ENCODE measurements around the gene DNM3.

Gene DNM3

DNA sequence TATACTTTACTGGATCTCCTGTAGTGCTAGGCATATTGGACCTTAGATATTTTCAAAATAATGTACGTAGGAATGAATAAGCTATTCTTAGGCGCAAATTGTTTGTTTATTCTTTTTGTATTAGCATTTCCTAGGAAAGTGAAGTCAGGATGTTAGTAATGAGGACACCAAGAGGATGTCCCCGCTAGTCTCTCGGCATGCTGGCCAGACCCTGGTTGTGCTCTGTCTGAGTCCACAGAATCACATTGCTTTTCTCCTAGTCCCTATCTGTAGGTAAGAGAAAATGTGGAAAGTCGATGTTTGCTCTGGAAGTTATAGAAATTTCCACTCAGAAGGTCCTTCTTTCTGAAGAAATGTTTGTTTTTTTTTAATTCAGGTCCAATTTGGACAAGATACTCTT, 31.1 kb downstream of the DNM3 start:
- TF ChIP-seq, protein P1, sequence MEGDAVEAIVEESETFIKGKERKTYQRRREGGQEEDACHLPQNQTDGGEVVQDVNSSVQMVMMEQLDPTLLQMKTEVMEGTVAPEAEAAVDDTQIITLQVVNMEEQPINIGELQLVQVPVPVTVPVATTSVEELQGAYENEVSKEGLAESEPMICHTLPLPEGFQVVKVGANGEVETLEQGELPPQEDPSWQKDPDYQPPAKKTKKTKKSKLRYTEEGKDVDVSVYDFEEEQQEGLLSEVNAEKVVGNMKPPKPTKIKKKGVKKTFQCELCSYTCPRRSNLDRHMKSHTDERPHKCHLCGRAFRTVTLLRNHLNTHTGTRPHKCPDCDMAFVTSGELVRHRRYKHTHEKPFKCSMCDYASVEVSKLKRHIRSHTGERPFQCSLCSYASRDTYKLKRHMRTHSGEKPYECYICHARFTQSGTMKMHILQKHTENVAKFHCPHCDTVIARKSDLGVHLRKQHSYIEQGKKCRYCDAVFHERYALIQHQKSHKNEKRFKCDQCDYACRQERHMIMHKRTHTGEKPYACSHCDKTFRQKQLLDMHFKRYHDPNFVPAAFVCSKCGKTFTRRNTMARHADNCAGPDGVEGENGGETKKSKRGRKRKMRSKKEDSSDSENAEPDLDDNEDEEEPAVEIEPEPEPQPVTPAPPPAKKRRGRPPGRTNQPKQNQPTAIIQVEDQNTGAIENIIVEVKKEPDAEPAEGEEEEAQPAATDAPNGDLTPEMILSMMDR (IDR thresholded peaks at IDR 0.05; ENCODE audit: low read depth, low read length, missing control alignments): no peak
- DNase-seq (ENCODE audit: extremely low read depth, low read depth): no peak
- no peak overlapping the region for H3K4me3 ChIP-seq (replicated peaks; ENCODE audit: low read depth, low read length)

DNA sequence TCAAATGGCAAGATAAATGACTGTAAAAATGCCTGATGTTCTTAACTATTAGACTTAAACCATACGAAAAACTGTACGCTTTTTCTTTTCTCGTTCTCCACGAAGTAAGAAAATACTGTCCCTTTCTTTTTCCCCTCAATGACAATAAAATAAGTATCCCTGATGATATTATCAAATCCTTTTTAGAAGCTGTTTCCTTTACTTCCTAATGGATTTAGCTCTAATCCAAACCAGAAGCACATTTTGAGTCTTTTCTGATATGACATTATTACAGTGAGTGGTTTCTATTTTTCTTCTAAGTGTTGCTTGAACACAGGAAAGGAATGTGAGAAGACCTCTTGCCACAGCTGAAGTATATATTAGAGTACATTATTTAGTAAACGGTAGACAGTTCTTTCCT, 32.4 kb downstream of the DNM3 start:
- DNase-seq (ENCODE audit: extremely low read depth, low read depth): no peak
- no peak overlapping the region for H3K4me3 ChIP-seq (replicated peaks; ENCODE audit: low read depth, low read length)
- TF ChIP-seq, protein P1 (IDR thresholded peaks at IDR 0.05; ENCODE audit: low read depth, low read length, missing control alignments): no peak

DNA sequence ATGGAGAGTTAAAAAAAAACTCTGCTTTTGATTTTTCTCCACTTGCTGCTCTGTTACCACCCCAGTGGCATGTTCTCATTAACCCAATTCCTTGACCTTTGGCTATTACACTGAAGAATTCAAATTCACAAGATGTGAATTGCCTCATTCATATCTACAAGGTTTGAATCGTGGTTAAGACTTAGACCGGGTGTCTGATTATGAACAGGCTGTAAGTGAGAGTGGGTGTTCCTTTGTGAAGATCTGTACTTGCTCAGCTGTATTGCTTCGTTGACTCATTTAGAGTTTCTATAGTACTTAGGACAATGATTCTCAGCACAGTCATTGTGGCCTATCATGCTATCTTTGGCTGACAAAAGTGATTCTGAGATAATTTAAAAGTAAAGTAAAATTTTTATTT, 36.4 kb downstream of the DNM3 start:
- no peak overlapping the region for H3K4me3 ChIP-seq (replicated peaks; ENCODE audit: low read depth, low read length)
- no peak for DNase-seq (ENCODE audit: extremely low read depth, low read depth)
- TF ChIP-seq, protein P1 (IDR thresholded peaks at IDR 0.05; ENCODE audit: low read depth, low read length, missing control alignments): no peak

DNA sequence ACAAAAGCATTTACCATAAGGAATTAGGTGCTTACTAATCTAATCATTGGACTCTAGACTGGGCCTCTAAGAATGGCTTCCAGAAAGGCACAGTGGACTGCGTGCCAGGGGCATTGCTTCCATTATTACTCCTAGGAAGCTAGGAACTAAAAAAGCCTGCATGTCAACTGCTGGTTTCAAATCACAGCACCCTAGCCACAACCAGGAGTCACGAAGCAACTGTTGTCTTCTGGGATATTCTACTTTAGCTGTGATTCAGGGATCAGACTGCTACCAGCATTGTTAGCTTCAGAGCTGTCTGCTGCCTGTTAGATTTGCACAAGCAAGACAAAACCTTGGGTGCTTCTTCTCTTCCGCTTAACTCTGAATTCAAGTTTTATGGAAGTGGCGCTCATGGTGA, 38.3 kb downstream of the DNM3 start:
- TF ChIP-seq, protein P1 (IDR thresholded peaks at IDR 0.05; ENCODE audit: low read depth, low read length, missing control alignments): no peak
- H3K4me3 ChIP-seq (replicated peaks; ENCODE audit: low read depth, low read length): no peak overlapping the region
- no peak for DNase-seq (ENCODE audit: extremely low read depth, low read depth)

DNA sequence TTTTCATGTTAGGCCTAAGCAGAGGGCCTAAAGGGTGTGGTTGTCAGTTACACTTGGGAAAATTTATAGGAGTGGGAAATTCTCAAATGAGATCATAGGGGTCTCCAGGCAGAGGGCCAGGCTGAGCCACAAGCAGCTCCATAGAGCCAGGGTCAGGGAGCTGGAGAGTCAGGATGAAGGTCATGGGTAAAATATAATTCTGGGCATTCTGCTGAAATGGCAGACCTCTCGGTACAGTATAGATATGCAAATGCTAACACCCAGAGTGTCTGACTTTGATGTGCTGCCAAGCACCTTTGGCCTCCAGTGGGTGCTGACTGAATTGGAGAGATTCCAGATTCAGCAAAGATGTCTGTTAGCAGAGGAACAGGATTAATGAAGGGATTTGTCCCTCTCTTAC, 40.1 kb downstream of the DNM3 start:
- TF ChIP-seq, protein P1 (IDR thresholded peaks at IDR 0.05; ENCODE audit: low read depth, low read length, missing control alignments): no peak
- DNase-seq (ENCODE audit: extremely low read depth, low read depth): no peak
- no peak overlapping the region for H3K4me3 ChIP-seq (replicated peaks; ENCODE audit: low read depth, low read length)

DNA sequence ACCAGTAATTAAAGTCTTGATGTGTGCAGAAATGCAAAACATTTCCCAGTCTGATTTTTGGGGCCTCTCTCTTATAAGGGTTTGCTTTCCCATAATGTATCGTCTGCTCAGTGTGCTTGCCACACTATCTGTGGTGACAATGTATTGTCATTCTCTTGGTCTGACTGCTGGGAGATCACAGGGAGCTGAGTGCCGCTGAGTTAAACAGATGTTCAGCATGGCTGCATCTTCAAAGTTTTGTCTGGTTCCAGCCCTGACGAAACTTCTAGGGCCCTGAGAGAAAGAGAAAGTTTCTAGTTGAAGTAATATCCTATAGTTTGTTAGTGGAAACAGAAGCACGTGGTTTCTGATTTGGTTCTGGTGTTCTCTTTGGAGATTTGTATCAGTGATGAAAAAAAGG, 42.6 kb downstream of the DNM3 start:
- no peak overlapping the region for H3K4me3 ChIP-seq (replicated peaks; ENCODE audit: low read depth, low read length)
- TF ChIP-seq, protein P1 (IDR thresholded peaks at IDR 0.05; ENCODE audit: low read depth, low read length, missing control alignments): no peak
- DNase-seq (ENCODE audit: extremely low read depth, low read depth): no peak

DNA sequence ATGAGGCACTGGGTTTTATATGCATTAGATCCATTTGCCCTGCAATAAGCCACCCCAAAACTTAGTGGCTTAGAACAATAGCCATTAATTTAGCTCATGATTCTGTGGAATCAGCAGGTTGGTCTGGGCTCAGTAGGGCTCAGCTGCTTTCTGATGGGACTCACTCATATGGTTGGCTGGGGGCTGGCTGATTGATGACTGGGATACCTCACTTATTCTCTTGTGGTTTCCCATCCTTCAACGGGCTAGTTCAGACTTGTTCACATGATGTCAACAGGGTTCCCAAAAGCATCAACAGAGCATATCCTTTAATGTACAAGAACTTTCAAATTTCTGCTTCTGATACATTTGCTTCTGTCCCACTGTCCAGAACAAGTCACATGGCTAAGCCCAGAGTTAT, 43.2 kb downstream of the DNM3 start:
- no peak overlapping the region for H3K4me3 ChIP-seq (replicated peaks; ENCODE audit: low read depth, low read length)
- TF ChIP-seq, protein P1 (IDR thresholded peaks at IDR 0.05; ENCODE audit: low read depth, low read length, missing control alignments): no peak
- DNase-seq (ENCODE audit: extremely low read depth, low read depth): no peak
